Measurements from ENCODE around the gene BBS1. TPM values are rescaled to one million over a fixed set of nuclear protein-coding genes. Genes with fewer than 3 reads are reported as not detected.
"Not testable (repeated sequence)": the region's sequence is repeated elsewhere in the genome, so short reads cannot be mapped to it uniquely, and the experiment has no call there.

The BBS1 gene
- total RNA-seq, 2 donors from 2014 or later, result 52.4 to 67.3 TPM

GRCh38 chr11:66579017-66579606 lies 68.7 kb downstream of the BBS1 start:
- Mint-ChIP-seq H3K27me3 (ENCODE audit: insufficient read depth) (peaks cover 25% of the 10 kb centered on the region), H3K27ac (no peak overlapping the region), H3K9me3 (peaks cover 46% of the 10 kb centered on the region), H3K4me3 (no peak overlapping the region), H3K36me3 (ENCODE audit: low read depth) (peaks cover 13% of the 10 kb centered on the region), H3K4me1 (peaks cover 5% of the 10 kb centered on the region)
- 35 to 36% methylated on average over 23 to 25 of the region's 25 CpGs for WGBS, 2 experiments (ENCODE audit: insufficient coverage in 1 of 2, insufficient read length in 1 of 2)
- peak; percentile 92 for TF ChIP-seq CTCF (conservative IDR thresholded peaks at IDR 0.05)
- peaks cover 11% of the 10 kb centered on the region for H3K9me3 ChIP-seq (ENCODE audit: control insufficient read depth, low read length)
- H3K9ac ChIP-seq (ENCODE audit: extremely low read depth, low read length, poor library complexity, severe bottlenecking), result no peak overlapping the region
- H3K27me3 ChIP-seq (ENCODE audit: control insufficient read depth, insufficient read depth, low read length, poor library complexity, severe bottlenecking), result no peaks in the 10 kb centered on the region
- H3K4me1 ChIP-seq (ENCODE audit: control insufficient read depth, insufficient read depth, low read length), result no peaks in the 10 kb centered on the region
- no peaks in the 10 kb centered on the region for H3K36me3 ChIP-seq (ENCODE audit: control insufficient read depth, insufficient read depth, low read length)
- H3K4me3 ChIP-seq (ENCODE audit: low read length), result no peak overlapping the region
- H3K27ac ChIP-seq (ENCODE audit: low read depth, low read length), result no peak overlapping the region
- peak; percentile 93 for DNase-seq

- no peaks in the 10 kb centered on the region for H3K4me1 ChIP-seq (ENCODE audit: control insufficient read depth, insufficient read depth, low read length)
- Mint-ChIP-seq H3K4me3 (no peak overlapping the region), H3K27me3 (ENCODE audit: insufficient read depth) (peaks cover 24% of the 10 kb centered on the region), H3K4me1 (peaks cover 5% of the 10 kb centered on the region), H3K36me3 (ENCODE audit: low read depth) (peaks cover 1% of the 10 kb centered on the region), H3K27ac (no peak overlapping the region), H3K9me3 (peaks cover 38% of the 10 kb centered on the region)
- peaks cover 11% of the 10 kb centered on the region for H3K9me3 ChIP-seq (ENCODE audit: control insufficient read depth, low read length)
- H3K4me3 ChIP-seq (ENCODE audit: low read length), result no peak overlapping the region
- no peak overlapping the region for H3K9ac ChIP-seq (ENCODE audit: extremely low read depth, low read length, poor library complexity, severe bottlenecking)
- no peaks in the 10 kb centered on the region for H3K36me3 ChIP-seq (ENCODE audit: control insufficient read depth, insufficient read depth, low read length)
- no peak for DNase-seq
- H3K27me3 ChIP-seq (ENCODE audit: control insufficient read depth, insufficient read depth, low read length, poor library complexity, severe bottlenecking), result no peaks in the 10 kb centered on the region
- no peak for TF ChIP-seq CTCF (conservative IDR thresholded peaks at IDR 0.05)
- H3K27ac ChIP-seq (ENCODE audit: low read depth, low read length), result no peak overlapping the region
- WGBS, 2 experiments (ENCODE audit: insufficient coverage in 1 of 2, insufficient read length in 1 of 2), result 91 to 94% methylated on average over 5 of the region's 5 CpGs
Measured at GRCh38 chr11:66580803-66581202, 70.4 kb downstream of the BBS1 start.

GRCh38 chr11:66581261-66581660 lies 70.8 kb downstream of the BBS1 start:
- H3K36me3 Mint-ChIP-seq (ENCODE audit: low read depth), result peaks cover 1% of the 10 kb centered on the region
- peaks cover 11% of the 10 kb centered on the region for H3K9me3 ChIP-seq (ENCODE audit: control insufficient read depth, low read length)
- no peak for TF ChIP-seq CTCF (conservative IDR thresholded peaks at IDR 0.05)
- H3K4me3 ChIP-seq (ENCODE audit: low read length), result no peak overlapping the region
- H3K4me1 ChIP-seq (ENCODE audit: control insufficient read depth, insufficient read depth, low read length), result no peaks in the 10 kb centered on the region
- H3K4me3 Mint-ChIP-seq, result no peak overlapping the region
- H3K27me3 Mint-ChIP-seq (ENCODE audit: insufficient read depth), result peaks cover 27% of the 10 kb centered on the region
- H3K36me3 ChIP-seq (ENCODE audit: control insufficient read depth, insufficient read depth, low read length), result no peaks in the 10 kb centered on the region
- H3K9me3 Mint-ChIP-seq, result peaks cover 42% of the 10 kb centered on the region
- DNase-seq, result no peak
- no peak overlapping the region for H3K9ac ChIP-seq (ENCODE audit: extremely low read depth, low read length, poor library complexity, severe bottlenecking)
- no peak overlapping the region for H3K27ac ChIP-seq (ENCODE audit: low read depth, low read length)
- WGBS, 2 experiments (ENCODE audit: insufficient coverage in 1 of 2, insufficient read length in 1 of 2), result 90 to 100% methylated on average over 1 to 3 of the region's 3 CpGs
- no peaks in the 10 kb centered on the region for H3K27me3 ChIP-seq (ENCODE audit: control insufficient read depth, insufficient read depth, low read length, poor library complexity, severe bottlenecking)
- no peak overlapping the region for H3K27ac Mint-ChIP-seq
- H3K4me1 Mint-ChIP-seq, result peaks cover 5% of the 10 kb centered on the region

GRCh38 chr11:66582565-66583147 lies 72.2 kb downstream of the BBS1 start:
- H3K27ac ChIP-seq (ENCODE audit: low read depth, low read length); H3K9ac ChIP-seq (ENCODE audit: extremely low read depth, low read length, poor library complexity, severe bottlenecking); H3K4me1 ChIP-seq (ENCODE audit: control insufficient read depth, insufficient read depth, low read length); H3K27me3 ChIP-seq (ENCODE audit: control insufficient read depth, insufficient read depth, low read length, poor library complexity, severe bottlenecking); H3K4me1 Mint-ChIP-seq; H3K4me3 Mint-ChIP-seq; H3K27ac Mint-ChIP-seq; H3K36me3 Mint-ChIP-seq (ENCODE audit: low read depth); H3K36me3 ChIP-seq (ENCODE audit: control insufficient read depth, insufficient read depth, low read length); H3K4me3 ChIP-seq (ENCODE audit: low read length): not testable (repeated sequence)
- Mint-ChIP-seq H3K27me3 (ENCODE audit: insufficient read depth) (peaks cover 31% of the 10 kb centered on the region), H3K9me3 (peaks cover 50% of the 10 kb centered on the region)
- H3K9me3 ChIP-seq (ENCODE audit: control insufficient read depth, low read length), result peaks cover 11% of the 10 kb centered on the region
- DNase-seq, result peak; percentile 77
- 87 to 90% methylated on average over 3 of the region's 3 CpGs for WGBS, 2 experiments (ENCODE audit: insufficient coverage in 1 of 2, insufficient read length in 1 of 2)
